Calu3 (cell line): Measurements from ENCODE around the gene FNDC3B. TPM values are rescaled to one million over a fixed set of nuclear protein-coding genes. Genes with fewer than 3 reads are reported as not detected.

Source experiments
- BruUV-seq: library from RNA; stranded (reverse); fragments of 400-500 nt; replicated peaks from 2 replicates; lab custom pipeline; 2021; lab: Mats Ljungman, UMichigan
- CTCF ChIA-PET: fragments of 300-600 bp; sonication (Branson Sonifier 250); formaldehyde crosslinking; loops from one replicate; lab custom pipeline; 2022; ENCODE audit warnings: antibody characterized with exemption; lab: Charles Lee
- DNase-seq: peaks from one replicate; pipeline ENCODE4 v3.0.0; 2022
- H3K27ac Mint-ChIP-seq: one replicate; pipeline ENCODE4 v1.8.0; 2022; ENCODE audit warnings: mixed read lengths; ENCODE audit not compliant: unreplicated experiment
- H3K27me3 Mint-ChIP-seq: one replicate; pipeline ENCODE4 v1.8.0; 2022; ENCODE audit warnings: mixed read lengths; ENCODE audit not compliant: unreplicated experiment
- H3K36me3 Mint-ChIP-seq: one replicate; pipeline ENCODE4 v1.8.0; 2022; ENCODE audit warnings: mild to moderate bottlenecking, moderate library complexity, mixed read lengths; ENCODE audit not compliant: insufficient read depth, unreplicated experiment
- H3K4me1 Mint-ChIP-seq: one replicate; pipeline ENCODE4 v1.8.0; 2022; ENCODE audit warnings: mild to moderate bottlenecking, low read depth, mixed read lengths; ENCODE audit not compliant: unreplicated experiment
- H3K4me3 Mint-ChIP-seq: one replicate; pipeline ENCODE4 v1.8.0; 2022; ENCODE audit warnings: mild to moderate bottlenecking, low read depth, moderate library complexity, mixed read lengths; ENCODE audit not compliant: unreplicated experiment
- H3K9me3 Mint-ChIP-seq: one replicate; pipeline ENCODE4 v1.8.0; 2022; ENCODE audit warnings: low read depth, mixed read lengths; ENCODE audit not compliant: unreplicated experiment
- intact Hi-C: fragments of 100-400 bp; cut with micrococcal nuclease; formaldehyde crosslinking; loops from one replicate; pipeline ENCODE4 v1.10.0; 2022; ENCODE audit not compliant: unreplicated experiment
- total RNA-seq: library from RNA; stranded (reverse); gene quantifications from 2 replicates; pipeline ENCODE4 v1.2.3, GENCODE V29; 2022
- TF ChIP-seq, protein P1 (sequence below): fragments of 200-600 bp; IDR thresholded peaks from one replicate; pipeline ENCODE4 v1.8.0; 2022; ENCODE audit warnings: antibody characterized with exemption; ENCODE audit not compliant: unreplicated experiment

FNDC3B gene
- total RNA-seq, 1 experiment from 2014 or later, result 453 TPM

DNA sequence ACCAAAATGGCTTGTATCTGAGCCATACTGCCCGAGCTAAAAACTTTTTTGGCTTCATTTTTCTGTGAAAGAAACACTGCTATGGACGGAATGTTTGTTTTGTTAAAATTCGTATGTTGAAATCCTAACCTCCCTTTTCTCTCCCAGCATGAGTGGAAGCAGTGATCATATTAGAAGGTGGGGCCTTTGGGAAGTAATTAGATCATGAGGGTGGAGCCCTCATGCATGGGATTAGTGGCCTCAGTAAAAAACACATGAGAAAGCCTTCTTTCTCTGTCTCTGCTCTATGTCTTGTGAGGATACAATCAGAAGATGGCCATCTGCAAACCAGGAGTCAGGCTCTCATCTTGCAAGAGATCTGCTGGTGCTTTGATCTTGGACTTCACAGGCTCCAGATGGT lies 7.4 kb upstream of the FNDC3B start:
- intact Hi-C loops, result no loop called here
- TF ChIP-seq, protein P1, sequence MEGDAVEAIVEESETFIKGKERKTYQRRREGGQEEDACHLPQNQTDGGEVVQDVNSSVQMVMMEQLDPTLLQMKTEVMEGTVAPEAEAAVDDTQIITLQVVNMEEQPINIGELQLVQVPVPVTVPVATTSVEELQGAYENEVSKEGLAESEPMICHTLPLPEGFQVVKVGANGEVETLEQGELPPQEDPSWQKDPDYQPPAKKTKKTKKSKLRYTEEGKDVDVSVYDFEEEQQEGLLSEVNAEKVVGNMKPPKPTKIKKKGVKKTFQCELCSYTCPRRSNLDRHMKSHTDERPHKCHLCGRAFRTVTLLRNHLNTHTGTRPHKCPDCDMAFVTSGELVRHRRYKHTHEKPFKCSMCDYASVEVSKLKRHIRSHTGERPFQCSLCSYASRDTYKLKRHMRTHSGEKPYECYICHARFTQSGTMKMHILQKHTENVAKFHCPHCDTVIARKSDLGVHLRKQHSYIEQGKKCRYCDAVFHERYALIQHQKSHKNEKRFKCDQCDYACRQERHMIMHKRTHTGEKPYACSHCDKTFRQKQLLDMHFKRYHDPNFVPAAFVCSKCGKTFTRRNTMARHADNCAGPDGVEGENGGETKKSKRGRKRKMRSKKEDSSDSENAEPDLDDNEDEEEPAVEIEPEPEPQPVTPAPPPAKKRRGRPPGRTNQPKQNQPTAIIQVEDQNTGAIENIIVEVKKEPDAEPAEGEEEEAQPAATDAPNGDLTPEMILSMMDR, result no peak
- no peak for DNase-seq
- CTCF ChIA-PET, result no interaction called here
- Mint-ChIP-seq H3K9me3 (peaks cover 12% of the 10 kb centered on the region), H3K27ac (no peak overlapping the region), H3K4me1 (peaks cover 27% of the 10 kb centered on the region), H3K36me3 (no peaks in the 10 kb centered on the region), H3K27me3 (no peaks in the 10 kb centered on the region), H3K4me3 (no peak overlapping the region)
- BruUV-seq, result no TSS peak

DNA sequence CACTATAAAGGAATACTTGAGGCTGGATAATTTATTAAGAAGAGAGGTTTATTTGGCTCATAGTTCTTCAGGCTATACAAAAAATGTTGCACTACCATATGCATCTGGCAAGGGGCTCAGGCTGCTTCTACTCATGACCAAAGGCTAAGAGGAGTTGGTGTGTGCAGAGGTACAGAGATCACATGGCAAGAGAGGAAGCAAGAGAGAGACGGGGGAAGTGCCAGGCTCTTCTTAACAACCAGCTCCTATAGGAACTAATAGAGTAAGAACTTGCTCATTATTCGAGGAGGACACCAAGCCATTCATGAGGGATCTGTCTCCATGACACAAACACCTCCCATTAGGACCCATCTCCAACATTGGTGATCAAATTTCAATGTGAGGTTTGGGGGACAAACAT lies 6.0 kb upstream of the FNDC3B start:
- no peak overlapping the region for H3K27ac Mint-ChIP-seq
- no peaks in the 10 kb centered on the region for H3K27me3 Mint-ChIP-seq
- peaks cover 12% of the 10 kb centered on the region for H3K9me3 Mint-ChIP-seq
- no peak for DNase-seq
- CTCF ChIA-PET, result interaction anchor here (0.7 kb wide), 1 partner anchor 116 kb away, joined by 3 read pairs; no protein-coding TSS in a partner anchor
- H3K4me1 Mint-ChIP-seq, result peaks cover 41% of the 10 kb centered on the region
- no peaks in the 10 kb centered on the region for H3K36me3 Mint-ChIP-seq
- no TSS peak for BruUV-seq
- H3K4me3 Mint-ChIP-seq, result no peak overlapping the region
- TF ChIP-seq, protein P1, result no peak
- intact Hi-C loops, result no loop called here

DNA sequence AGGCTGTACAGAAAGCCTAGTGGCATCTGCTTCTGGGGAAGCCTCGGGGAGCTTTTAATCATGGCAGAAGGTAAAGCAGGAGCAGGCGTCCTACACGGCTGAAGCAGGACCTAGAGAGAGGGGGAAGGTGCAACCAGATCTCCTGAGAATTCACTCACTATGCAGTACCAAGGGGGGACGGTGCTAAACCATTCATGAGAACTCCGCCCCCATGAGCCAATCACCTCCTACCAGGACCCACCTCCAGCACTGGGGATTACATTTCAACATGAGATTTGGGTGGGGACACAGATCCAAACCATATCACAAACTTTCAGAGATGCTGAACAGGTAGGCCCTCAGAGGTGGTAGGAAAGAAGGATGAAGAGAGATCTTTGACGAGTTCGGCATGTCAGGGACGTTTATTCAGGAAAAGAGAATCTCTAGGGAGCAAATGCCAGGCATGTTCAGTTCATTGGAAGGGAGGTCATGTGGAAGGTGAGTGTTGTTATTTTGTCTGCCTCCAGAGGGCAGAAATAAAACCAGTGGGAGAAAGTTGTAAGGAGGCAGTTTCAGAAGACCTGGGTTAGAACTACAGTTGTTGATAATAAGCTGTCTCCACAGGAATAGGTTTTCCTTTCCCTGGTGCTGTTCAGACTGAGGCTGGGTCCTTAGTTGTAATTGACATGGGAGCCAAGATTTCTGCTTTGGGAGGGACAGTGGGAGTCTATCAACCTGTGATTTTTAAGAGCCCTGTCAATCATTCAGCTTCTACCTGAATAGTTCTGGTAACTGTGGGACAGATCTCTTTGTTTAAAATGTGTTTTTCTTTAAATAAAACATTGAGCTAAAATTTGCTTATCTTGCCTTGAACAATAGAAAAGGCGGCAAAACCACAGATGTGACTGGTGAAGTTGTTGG lies 4.3 kb upstream of the FNDC3B start:
- Mint-ChIP-seq H3K27me3 (no peaks in the 10 kb centered on the region), H3K27ac (no peak overlapping the region), H3K4me1 (peaks cover 45% of the 10 kb centered on the region), H3K9me3 (peaks cover 12% of the 10 kb centered on the region), H3K4me3 (no peak overlapping the region), H3K36me3 (peaks cover 15% of the 10 kb centered on the region)
- CTCF ChIA-PET, result interaction anchor here (0.7 to 1.1 kb wide), 3 partner anchors 14 to 99 kb away, joined by 3 to 4 read pairs (median 3); no protein-coding TSS in a partner anchor
- BruUV-seq, result no TSS peak
- intact Hi-C loops, result loop anchor here (5.0 kb wide), 2 partner anchors 63 to 83 kb away; no protein-coding TSS in a partner anchor
- no peak for DNase-seq
- TF ChIP-seq, protein P1, result peak; percentile 42

DNA sequence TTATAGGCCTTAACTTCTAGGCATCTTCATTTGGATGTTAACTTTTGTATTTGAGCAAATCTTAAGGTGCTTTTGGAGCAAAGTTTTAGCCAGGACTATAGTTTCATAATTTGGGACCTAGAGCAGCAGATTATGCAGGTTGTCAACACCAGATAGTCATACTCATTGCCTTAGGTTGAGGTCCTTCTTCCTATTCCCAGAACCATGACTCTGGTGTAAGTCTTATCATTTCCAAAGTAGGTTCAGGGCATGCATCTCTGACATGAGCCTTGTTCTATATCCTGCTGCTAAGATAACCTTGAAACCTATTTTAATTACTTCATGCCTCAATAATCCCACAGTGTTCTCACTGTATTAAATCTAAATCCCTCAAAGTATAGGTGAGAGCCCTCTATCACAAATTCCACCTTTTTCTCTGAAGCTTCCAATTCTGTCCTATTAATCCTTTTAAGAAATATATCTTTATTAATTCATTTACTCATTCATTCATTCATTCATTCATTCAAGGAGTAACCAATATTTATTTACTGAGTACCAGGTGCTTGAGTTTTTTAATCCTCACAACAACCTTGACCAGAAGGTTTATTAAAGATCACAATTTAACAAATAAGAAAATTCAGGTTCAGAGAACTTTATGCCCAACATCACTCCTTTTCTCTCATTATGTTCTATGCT lies 2.7 kb upstream of the FNDC3B start:
- H3K9me3 Mint-ChIP-seq, result peaks cover 12% of the 10 kb centered on the region
- no peaks in the 10 kb centered on the region for H3K27me3 Mint-ChIP-seq
- H3K27ac Mint-ChIP-seq, result peak overlapping the region; percentile 66
- no peak overlapping the region for H3K4me3 Mint-ChIP-seq
- TF ChIP-seq, protein P1, result no peak
- peaks cover 43% of the 10 kb centered on the region for H3K4me1 Mint-ChIP-seq
- CTCF ChIA-PET, result interaction anchor here (0.5 to 3.0 kb wide), 6 partner anchors 9 to 559 kb away, joined by 3 to 23 read pairs (median 3); no protein-coding TSS in a partner anchor
- DNase-seq, result no peak
- H3K36me3 Mint-ChIP-seq, result peaks cover 31% of the 10 kb centered on the region
- intact Hi-C loops, result loop anchor here (2.0 to 5.0 kb wide), 3 partner anchors 64 to 226 kb away; partner anchors contain the start of gene PLD1
- no TSS peak for BruUV-seq
